Neural cell (in vitro differentiated cells): ENCODE measurements around the gene KMT5C.

Experiments used
- EZH2 ChIP-seq: fragments of 200-600, 300-800 bp; shearing (Covaris generic), sonication (generic); IDR thresholded peaks from 2 replicates; pipeline ENCODE4 v1.6.1; 2014; ENCODE audit warnings: antibody characterized with exemption, low read length, borderline replicate concordance, mild to moderate bottlenecking; ENCODE audit not compliant: insufficient read depth, poor library complexity, severe bottlenecking
- MXI1 ChIP-seq: fragments of 450-650 bp; conservative IDR thresholded peaks from 2 replicates; pipeline ENCODE4 v1.6.1; 2014; ENCODE audit warnings: antibody characterized with exemption, mild to moderate bottlenecking; ENCODE audit not compliant: poor library complexity, severe bottlenecking
- POLR2AphosphoS5 ChIP-seq: IDR thresholded peaks from 2 replicates; pipeline ENCODE4 v1.6.1; 2012
- TF ChIP-seq, protein P1 (sequence below): fragments of 450-650 bp; IDR thresholded peaks from 2 replicates; pipeline ENCODE4 v1.5.1; 2014; ENCODE audit warnings: antibody characterized with exemption, mild to moderate bottlenecking, moderate library complexity; ENCODE audit not compliant: poor library complexity, severe bottlenecking
- TF ChIP-seq, protein P2 (sequence below): IDR thresholded peaks from 2 replicates; pipeline ENCODE4 v1.6.1; 2012; ENCODE audit warnings: borderline replicate concordance

DNA sequence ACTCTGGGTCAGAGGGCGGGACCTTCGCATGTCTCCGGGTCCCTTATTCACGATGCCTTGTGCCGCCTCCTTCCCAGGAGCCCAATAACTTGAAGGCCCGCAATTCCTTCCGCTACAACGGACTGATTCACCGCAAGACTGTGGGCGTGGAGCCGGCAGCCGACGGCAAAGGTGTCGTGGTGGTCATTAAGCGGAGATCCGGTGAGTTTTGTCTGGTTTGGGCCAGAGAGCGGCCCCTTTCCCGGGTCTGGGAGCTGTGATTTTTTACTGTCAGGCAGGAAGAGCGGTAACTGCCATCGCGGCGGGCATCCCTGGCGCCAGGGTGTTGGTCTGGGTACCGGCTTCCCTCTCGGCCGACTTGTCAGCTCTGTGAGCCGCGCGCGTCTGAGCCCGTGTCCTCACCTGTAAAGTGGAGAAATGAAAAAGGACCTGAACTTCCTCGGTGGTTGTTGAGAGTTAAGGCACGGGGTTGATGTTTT is 46.9 kb downstream of the KMT5C start:
- TF ChIP-seq, protein P1, sequence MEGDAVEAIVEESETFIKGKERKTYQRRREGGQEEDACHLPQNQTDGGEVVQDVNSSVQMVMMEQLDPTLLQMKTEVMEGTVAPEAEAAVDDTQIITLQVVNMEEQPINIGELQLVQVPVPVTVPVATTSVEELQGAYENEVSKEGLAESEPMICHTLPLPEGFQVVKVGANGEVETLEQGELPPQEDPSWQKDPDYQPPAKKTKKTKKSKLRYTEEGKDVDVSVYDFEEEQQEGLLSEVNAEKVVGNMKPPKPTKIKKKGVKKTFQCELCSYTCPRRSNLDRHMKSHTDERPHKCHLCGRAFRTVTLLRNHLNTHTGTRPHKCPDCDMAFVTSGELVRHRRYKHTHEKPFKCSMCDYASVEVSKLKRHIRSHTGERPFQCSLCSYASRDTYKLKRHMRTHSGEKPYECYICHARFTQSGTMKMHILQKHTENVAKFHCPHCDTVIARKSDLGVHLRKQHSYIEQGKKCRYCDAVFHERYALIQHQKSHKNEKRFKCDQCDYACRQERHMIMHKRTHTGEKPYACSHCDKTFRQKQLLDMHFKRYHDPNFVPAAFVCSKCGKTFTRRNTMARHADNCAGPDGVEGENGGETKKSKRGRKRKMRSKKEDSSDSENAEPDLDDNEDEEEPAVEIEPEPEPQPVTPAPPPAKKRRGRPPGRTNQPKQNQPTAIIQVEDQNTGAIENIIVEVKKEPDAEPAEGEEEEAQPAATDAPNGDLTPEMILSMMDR: no peak
- TF ChIP-seq EZH2 (no peak), POLR2AphosphoS5 (no peak), MXI1 (no peak)
- TF ChIP-seq, protein P2, sequence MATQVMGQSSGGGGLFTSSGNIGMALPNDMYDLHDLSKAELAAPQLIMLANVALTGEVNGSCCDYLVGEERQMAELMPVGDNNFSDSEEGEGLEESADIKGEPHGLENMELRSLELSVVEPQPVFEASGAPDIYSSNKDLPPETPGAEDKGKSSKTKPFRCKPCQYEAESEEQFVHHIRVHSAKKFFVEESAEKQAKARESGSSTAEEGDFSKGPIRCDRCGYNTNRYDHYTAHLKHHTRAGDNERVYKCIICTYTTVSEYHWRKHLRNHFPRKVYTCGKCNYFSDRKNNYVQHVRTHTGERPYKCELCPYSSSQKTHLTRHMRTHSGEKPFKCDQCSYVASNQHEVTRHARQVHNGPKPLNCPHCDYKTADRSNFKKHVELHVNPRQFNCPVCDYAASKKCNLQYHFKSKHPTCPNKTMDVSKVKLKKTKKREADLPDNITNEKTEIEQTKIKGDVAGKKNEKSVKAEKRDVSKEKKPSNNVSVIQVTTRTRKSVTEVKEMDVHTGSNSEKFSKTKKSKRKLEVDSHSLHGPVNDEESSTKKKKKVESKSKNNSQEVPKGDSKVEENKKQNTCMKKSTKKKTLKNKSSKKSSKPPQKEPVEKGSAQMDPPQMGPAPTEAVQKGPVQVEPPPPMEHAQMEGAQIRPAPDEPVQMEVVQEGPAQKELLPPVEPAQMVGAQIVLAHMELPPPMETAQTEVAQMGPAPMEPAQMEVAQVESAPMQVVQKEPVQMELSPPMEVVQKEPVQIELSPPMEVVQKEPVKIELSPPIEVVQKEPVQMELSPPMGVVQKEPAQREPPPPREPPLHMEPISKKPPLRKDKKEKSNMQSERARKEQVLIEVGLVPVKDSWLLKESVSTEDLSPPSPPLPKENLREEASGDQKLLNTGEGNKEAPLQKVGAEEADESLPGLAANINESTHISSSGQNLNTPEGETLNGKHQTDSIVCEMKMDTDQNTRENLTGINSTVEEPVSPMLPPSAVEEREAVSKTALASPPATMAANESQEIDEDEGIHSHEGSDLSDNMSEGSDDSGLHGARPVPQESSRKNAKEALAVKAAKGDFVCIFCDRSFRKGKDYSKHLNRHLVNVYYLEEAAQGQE: no peak
